IMR-90 (cell line): ENCODE data around the gene ITGB5. TPM values are rescaled to one million over a fixed set of nuclear protein-coding genes. Genes with fewer than 3 reads are reported as not detected.
A peak's percentile ranks its signal among the peaks of the same experiment; 100 is the strongest.

Experiments
- ATAC-seq: fragments of 200-7000 bp; cut with Tn5 transposase; 2 replicates; pipeline ENCODE4 v1.9.1; 2020; ENCODE audit warnings: low read depth, mild to moderate bottlenecking, moderate library complexity
- BruUV-seq: library from RNA; stranded (reverse); fragments of 400-500 nt; replicated peaks from 2 replicates; lab custom pipeline; 2021; lab: Mats Ljungman, UMichigan
- CTCF ChIA-PET: fragments of 300-600 bp; formaldehyde crosslinking; extraction: SDS; loops from one replicate; lab custom pipeline; 2021; ENCODE audit warnings: antibody characterized with exemption; lab: Yijun Ruan, JAX
- POLR2A ChIA-PET: fragments of 300-600 bp; sonication (Branson Sonifier 250); formaldehyde crosslinking; loops from one replicate; lab custom pipeline; 2022; ENCODE audit warnings: antibody characterized with exemption; ENCODE audit not compliant: unreplicated experiment; lab: Charles Lee
- DNase-seq: peaks from one replicate; pipeline ENCODE4 v3.0.0; 2013
- H2AFZ ChIP-seq: replicated peaks from 2 replicates; pipeline ENCODE3; 2013; ENCODE audit warnings: low read length, mild to moderate bottlenecking; ENCODE audit not compliant: poor library complexity
- H2AK5ac ChIP-seq: 2 replicates; pipeline ENCODE4 v1.6.1; 2013; ENCODE audit warnings: low read depth, low read length, inconsistent platforms
- H2AK9ac ChIP-seq: replicated peaks from 2 replicates; pipeline ENCODE3; 2013; ENCODE audit warnings: mild to moderate bottlenecking, low read depth, low read length, moderate library complexity; ENCODE audit not compliant: poor library complexity
- H2BK120ac ChIP-seq: 2 replicates; pipeline ENCODE4 v1.6.1; 2013; ENCODE audit warnings: low read depth, low read length, inconsistent platforms
- H2BK15ac ChIP-seq: 3 replicates; pipeline ENCODE4 v1.6.1; 2013; ENCODE audit warnings: low read depth, low read length, inconsistent platforms
- H2BK20ac ChIP-seq: 2 replicates; pipeline ENCODE4 v1.6.1; 2013; ENCODE audit warnings: low read depth, mild to moderate bottlenecking, inconsistent platforms, low read length, moderate library complexity
- H2BK5ac ChIP-seq: 2 replicates; pipeline ENCODE4 v1.6.1; 2013; ENCODE audit warnings: mild to moderate bottlenecking, low read depth, low read length, inconsistent platforms; ENCODE audit not compliant: poor library complexity, severe bottlenecking
- H3K14ac ChIP-seq: replicated peaks from 2 replicates; pipeline ENCODE4 v1.6.1; 2013; ENCODE audit warnings: low read depth, low read length, inconsistent platforms
- H3K18ac ChIP-seq: 2 replicates; pipeline ENCODE4 v1.6.1; 2013; ENCODE audit warnings: low read depth, low read length, control low read depth
- H3K23ac ChIP-seq: 2 replicates; pipeline ENCODE4 v1.6.1; 2013; ENCODE audit warnings: low read depth, low read length, inconsistent platforms
- H3K27ac ChIP-seq: 2 replicates; pipeline ENCODE4 v1.5.1; 2013; ENCODE audit warnings: mild to moderate bottlenecking, control low read depth, low read length; ENCODE audit not compliant: insufficient read depth
- H3K27me3 ChIP-seq: 2 replicates; pipeline ENCODE4 v1.6.1; 2013; ENCODE audit warnings: low read length; ENCODE audit not compliant: control insufficient read depth, insufficient read depth
- H3K36me3 ChIP-seq: 2 replicates; pipeline ENCODE4 v1.6.1; 2013; ENCODE audit warnings: low read length, mixed read lengths; ENCODE audit not compliant: control insufficient read depth, insufficient read depth
- H3K4ac ChIP-seq: 2 replicates; pipeline ENCODE4 v1.6.1; 2013; ENCODE audit warnings: low read depth, low read length, inconsistent platforms
- H3K4me1 ChIP-seq: 2 replicates; pipeline ENCODE4 v1.6.1; 2013; ENCODE audit warnings: low read length, mixed read lengths; ENCODE audit not compliant: control insufficient read depth, insufficient read depth
- H3K4me2 ChIP-seq: 2 replicates; pipeline ENCODE4 v1.6.1; 2013; ENCODE audit warnings: low read depth, mild to moderate bottlenecking, control low read depth, low read length, moderate library complexity
- H3K4me3 ChIP-seq: 2 replicates; pipeline ENCODE4 v1.5.1; 2013; ENCODE audit warnings: low read depth, mild to moderate bottlenecking, control low read depth, low read length, moderate library complexity; ENCODE audit not compliant: insufficient read depth
- H3K56ac ChIP-seq: 2 replicates; pipeline ENCODE4 v1.6.1; 2013; ENCODE audit warnings: low read length, inconsistent platforms; ENCODE audit not compliant: insufficient read depth; ENCODE audit errors: extremely low read depth
- H3K79me1 ChIP-seq, 2 experiments: 2 replicates each; pipeline ENCODE4 v1.6.1; 2013; ENCODE audit warnings: low read length in 2 of 2, inconsistent platforms in 1 of 2, low read depth in 1 of 2
- H3K9ac ChIP-seq: 2 replicates; pipeline ENCODE4 v1.6.1; 2013; ENCODE audit warnings: low read depth, low read length, control low read depth
- H3K9me1 ChIP-seq: 2 replicates; pipeline ENCODE4 v1.6.1; 2013; ENCODE audit warnings: low read length, inconsistent platforms; ENCODE audit not compliant: insufficient read depth
- H3K9me3 ChIP-seq: 2 replicates; pipeline ENCODE4 v1.6.1; 2013; ENCODE audit warnings: low read length; ENCODE audit not compliant: control insufficient read depth, insufficient read depth
- H4K20me1 ChIP-seq: 2 replicates; pipeline ENCODE4 v1.6.1; 2013; ENCODE audit warnings: low read length, inconsistent platforms; ENCODE audit not compliant: insufficient read depth
- H4K5ac ChIP-seq: 2 replicates; pipeline ENCODE4 v1.6.1; 2013; ENCODE audit warnings: mild to moderate bottlenecking, low read depth, low read length, control low read depth
- H4K8ac ChIP-seq, 2 experiments: 2 replicates each; pipeline ENCODE4 v1.6.1; 2013; ENCODE audit warnings: low read depth in 2 of 2, low read length in 2 of 2, control low read depth in 1 of 2, inconsistent platforms in 1 of 2
- H4K91ac ChIP-seq: 2 replicates; pipeline ENCODE4 v1.6.1; 2013; ENCODE audit warnings: low read depth, low read length, inconsistent platforms; ENCODE audit not compliant: insufficient read depth
- BHLHE40 ChIP-seq: fragments of 150-350 bp; IDR thresholded peaks from 2 replicates; pipeline ENCODE4 v1.6.1; 2016; ENCODE audit warnings: mild to moderate bottlenecking, low read depth, low read length
- CEBPB ChIP-seq: IDR thresholded peaks from 2 replicates; pipeline ENCODE4 v1.6.1; 2012; ENCODE audit warnings: low read depth, low read length, improper control_type of control experiment
- CHD1 ChIP-seq: IDR thresholded peaks from 2 replicates; pipeline ENCODE4 v1.6.1; 2012; ENCODE audit warnings: low read depth, low read length, improper control_type of control experiment
- FOS ChIP-seq: fragments of 150-350 bp; IDR thresholded peaks from 2 replicates; pipeline ENCODE4 v1.6.1; 2016; ENCODE audit warnings: low read depth, low read length
- MAFK ChIP-seq: IDR thresholded peaks from 2 replicates; pipeline ENCODE4 v1.6.1; 2012; ENCODE audit warnings: low read depth, low read length, improper control_type of control experiment
- MAZ ChIP-seq: IDR thresholded peaks from 2 replicates; pipeline ENCODE4 v1.6.1; 2012; ENCODE audit warnings: low read depth, mild to moderate bottlenecking, low read length, improper control_type of control experiment, moderate library complexity, borderline replicate concordance
- MXI1 ChIP-seq: IDR thresholded peaks from 2 replicates; pipeline ENCODE4 v1.6.1; 2012; ENCODE audit warnings: low read depth, mild to moderate bottlenecking, low read length, moderate library complexity, borderline replicate concordance
- NFE2L2 ChIP-seq: fragments of 150-350 bp; IDR thresholded peaks from 2 replicates; pipeline ENCODE4 v1.6.1; 2016; ENCODE audit warnings: low read depth, mild to moderate bottlenecking, low read length
- POLR2A ChIP-seq: IDR thresholded peaks from 2 replicates; pipeline ENCODE4 v1.6.1; 2012; ENCODE audit warnings: mild to moderate bottlenecking, low read depth, low read length
- RAD21 ChIP-seq: IDR thresholded peaks from 2 replicates; pipeline ENCODE4 v1.6.1; 2012; ENCODE audit warnings: low read length, improper control_type of control experiment
- RCOR1 ChIP-seq: IDR thresholded peaks from 2 replicates; pipeline ENCODE4 v1.6.1; 2012; ENCODE audit warnings: mild to moderate bottlenecking, low read length, improper control_type of control experiment; ENCODE audit not compliant: insufficient replicate concordance
- RFX5 ChIP-seq: IDR thresholded peaks from 2 replicates; pipeline ENCODE4 v1.8.0; 2012; ENCODE audit warnings: low read depth, mild to moderate bottlenecking, low read length, moderate library complexity
- SMC3 ChIP-seq: fragments of 150-350 bp; IDR thresholded peaks from 2 replicates; pipeline ENCODE4 v1.6.1; 2016; ENCODE audit warnings: low read depth, mild to moderate bottlenecking, antibody characterized with exemption, low read length, moderate library complexity
- WGBS, 2 experiments: methylation state at CpG; one replicate each; pipeline versions ENCODE4 v1.1.5 to v1.1.7; 2013; ENCODE audit warnings: missing lambda C conversion rate in 2 of 2; ENCODE audit not compliant: insufficient read length in 1 of 2; ENCODE audit errors: extremely low coverage in 2 of 2; 5-methylcytosine and 5-hydroxymethylcytosine counted together
- dilution Hi-C: fragments of 300-500 bp; cut with HindIII; formaldehyde crosslinking; loops from one replicate; pipeline ENCODE4 v1.14.3; 2018; ENCODE audit warnings: low sequenced_read_pairs; ENCODE audit not compliant: unreplicated experiment
- in situ Hi-C: fragments of 300-500 bp; cut with MboI; formaldehyde crosslinking; loops from 3 replicates; pipeline ENCODE4 v1.14.3; 2019; ENCODE audit warnings: low sequenced_read_pairs, inconsistent platforms, mixed read lengths
- intact Hi-C: fragments of 100-400 bp; cut with micrococcal nuclease; formaldehyde crosslinking; loops from 2 replicates; pipeline ENCODE4 v1.10.0; 2022
- polyA plus RNA-seq, 3 experiments: library from polyadenylated mRNA; depleted of rRNA; stranded (reverse); fragments of >200 nt; gene quantifications; 2 replicates each; pipeline ENCODE4 v1.2.3, GENCODE V29; 2012; ENCODE audit warnings: low replicate concordance in 1 of 3
- total RNA-seq: library from RNA; depleted of rRNA; stranded (reverse); fragments of >200 nt; gene quantifications from 2 replicates; pipeline ENCODE4 v1.2.3, GENCODE V29; 2012
- TF ChIP-seq, protein P1 (sequence below): fragments of 150-350 bp; IDR thresholded peaks from 2 replicates; pipeline ENCODE4 v1.6.1; 2016; ENCODE audit warnings: low read depth, mild to moderate bottlenecking, low read length, moderate library complexity, borderline replicate concordance
- TF ChIP-seq, protein P2 (sequence below): conservative IDR thresholded peaks from 2 replicates; pipeline ENCODE4 v1.5.1; 2012; ENCODE audit warnings: mild to moderate bottlenecking, low read depth, low read length, improper control_type of control experiment
- TF ChIP-seq, protein P3 (sequence below): fragments of 150-350 bp; IDR thresholded peaks from 2 replicates; pipeline ENCODE4 v1.6.1; 2017; ENCODE audit warnings: mild to moderate bottlenecking, antibody characterized with exemption, low read length, low read depth

ITGB5 gene
- total and polyA plus RNA-seq, 2 of the 4 experiments (the other 2 are of a cell fraction) = 85.0 to 101 TPM

DNA sequence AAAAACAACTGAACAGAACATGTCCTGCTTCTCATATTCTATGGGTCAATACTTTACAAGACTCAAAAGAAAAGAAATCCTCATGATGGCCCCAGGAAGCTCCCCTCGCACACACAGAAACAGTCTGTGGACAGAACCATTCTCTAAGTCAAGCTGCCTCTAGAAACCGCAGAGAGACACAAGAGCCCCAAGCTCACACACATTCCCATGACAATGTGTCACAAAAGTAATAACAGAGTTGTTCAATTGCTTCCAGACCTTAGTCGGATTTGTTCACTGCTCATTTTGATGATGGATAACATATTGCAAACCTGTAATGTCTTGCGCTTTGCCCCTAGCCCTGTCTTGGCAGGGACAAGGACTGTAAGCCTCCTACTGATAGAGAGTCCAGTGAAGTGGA is 96.0 kb downstream of the ITGB5 start:
- no CpG with 5 or more reads among the region's 4 CpGs for WGBS, 2 experiments
- Histone ChIP-seq H2AK9ac (no peak overlapping the region), H3K27me3 (no peaks in the 10 kb centered on the region), H3K4me2 (no peak overlapping the region; the same call in 1 of the 2 replicates), H2BK120ac (peak overlapping the region; percentile 29), H2BK15ac (0 out of 3 replicates have a peak overlapping the region, but pooled peaks have one; percentile 12), H3K9ac (no peak overlapping the region), H3K56ac (no peak overlapping the region), H3K36me3 (peaks cover 18% of the 10 kb centered on the region), H3K9me3 (no peaks in the 10 kb centered on the region), H4K91ac (no peak overlapping the region), H3K27ac (peak overlapping the region; percentile 42; the same call in 1 of the 2 replicates), H3K23ac (no peak overlapping the region), H3K18ac (no peak overlapping the region), H3K14ac (peak overlapping the region; percentile 36), H2BK20ac (peak overlapping the region; percentile 47; the same call in 1 of the 2 replicates), H4K5ac (no peak overlapping the region), H2BK5ac (no peak overlapping the region), H3K9me1 (peaks cover 17% of the 10 kb centered on the region), H4K8ac (peak overlapping the region in 1 of 2 experiments; percentile 10; a peak in 1 of 4 replicates), H3K79me1 (peaks cover 0 to 58% of the 10 kb centered on the region in 2 experiments; a peak in 2 of 4 replicates), H2AFZ (no peak overlapping the region), H3K4me1 (peaks cover 11% of the 10 kb centered on the region), H3K4ac (peak overlapping the region; percentile 58), H2AK5ac (peak overlapping the region; percentile 5; the same call in 1 of the 2 replicates), H3K4me3 (no peak overlapping the region), H4K20me1 (peaks cover 8% of the 10 kb centered on the region; the same call in 1 of the 2 replicates)
- no peak for TF ChIP-seq FOS
- TF ChIP-seq CEBPB = no peak
- no peak for TF ChIP-seq MXI1
- TF ChIP-seq POLR2A = no peak
- TF ChIP-seq MAFK = no peak
- TF ChIP-seq, protein P1, sequence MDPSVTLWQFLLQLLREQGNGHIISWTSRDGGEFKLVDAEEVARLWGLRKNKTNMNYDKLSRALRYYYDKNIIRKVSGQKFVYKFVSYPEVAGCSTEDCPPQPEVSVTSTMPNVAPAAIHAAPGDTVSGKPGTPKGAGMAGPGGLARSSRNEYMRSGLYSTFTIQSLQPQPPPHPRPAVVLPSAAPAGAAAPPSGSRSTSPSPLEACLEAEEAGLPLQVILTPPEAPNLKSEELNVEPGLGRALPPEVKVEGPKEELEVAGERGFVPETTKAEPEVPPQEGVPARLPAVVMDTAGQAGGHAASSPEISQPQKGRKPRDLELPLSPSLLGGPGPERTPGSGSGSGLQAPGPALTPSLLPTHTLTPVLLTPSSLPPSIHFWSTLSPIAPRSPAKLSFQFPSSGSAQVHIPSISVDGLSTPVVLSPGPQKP = no peak
- TF ChIP-seq BHLHE40 = no peak
- TF ChIP-seq SMC3 = no peak
- TF ChIP-seq MAZ = no peak
- TF ChIP-seq RFX5 = no peak
- TF ChIP-seq, protein P2, sequence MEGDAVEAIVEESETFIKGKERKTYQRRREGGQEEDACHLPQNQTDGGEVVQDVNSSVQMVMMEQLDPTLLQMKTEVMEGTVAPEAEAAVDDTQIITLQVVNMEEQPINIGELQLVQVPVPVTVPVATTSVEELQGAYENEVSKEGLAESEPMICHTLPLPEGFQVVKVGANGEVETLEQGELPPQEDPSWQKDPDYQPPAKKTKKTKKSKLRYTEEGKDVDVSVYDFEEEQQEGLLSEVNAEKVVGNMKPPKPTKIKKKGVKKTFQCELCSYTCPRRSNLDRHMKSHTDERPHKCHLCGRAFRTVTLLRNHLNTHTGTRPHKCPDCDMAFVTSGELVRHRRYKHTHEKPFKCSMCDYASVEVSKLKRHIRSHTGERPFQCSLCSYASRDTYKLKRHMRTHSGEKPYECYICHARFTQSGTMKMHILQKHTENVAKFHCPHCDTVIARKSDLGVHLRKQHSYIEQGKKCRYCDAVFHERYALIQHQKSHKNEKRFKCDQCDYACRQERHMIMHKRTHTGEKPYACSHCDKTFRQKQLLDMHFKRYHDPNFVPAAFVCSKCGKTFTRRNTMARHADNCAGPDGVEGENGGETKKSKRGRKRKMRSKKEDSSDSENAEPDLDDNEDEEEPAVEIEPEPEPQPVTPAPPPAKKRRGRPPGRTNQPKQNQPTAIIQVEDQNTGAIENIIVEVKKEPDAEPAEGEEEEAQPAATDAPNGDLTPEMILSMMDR = no peak
- TF ChIP-seq CHD1 = no peak
- no peak for TF ChIP-seq RCOR1
- TF ChIP-seq, protein P3, sequence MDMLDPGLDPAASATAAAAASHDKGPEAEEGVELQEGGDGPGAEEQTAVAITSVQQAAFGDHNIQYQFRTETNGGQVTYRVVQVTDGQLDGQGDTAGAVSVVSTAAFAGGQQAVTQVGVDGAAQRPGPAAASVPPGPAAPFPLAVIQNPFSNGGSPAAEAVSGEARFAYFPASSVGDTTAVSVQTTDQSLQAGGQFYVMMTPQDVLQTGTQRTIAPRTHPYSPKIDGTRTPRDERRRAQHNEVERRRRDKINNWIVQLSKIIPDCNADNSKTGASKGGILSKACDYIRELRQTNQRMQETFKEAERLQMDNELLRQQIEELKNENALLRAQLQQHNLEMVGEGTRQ = no peak
- no peak for TF ChIP-seq RAD21
- TF ChIP-seq NFE2L2 = no peak
- in situ Hi-C loops (no loop called here), intact Hi-C loops (no loop called here), dilution Hi-C loops (no loop called here)
- ChIA-PET CTCF (interaction anchor here (1.1 kb wide), 1 partner anchor 53 kb away, joined by 5 read pairs; no protein-coding TSS in a partner anchor), POLR2A (no interaction called here)
- peak; percentile 17 for DNase-seq
- BruUV-seq = no TSS peak
- no peak for ATAC-seq
